Upper lobe of left lung (tissue), 4 donors: ENCODE results near the gene PTPRC.

Experiments used
- CTCF ChIP-seq, 6 experiments: fragments of 450-650 bp in 4 of 6; fragments of 200-600 bp in 2 of 6; sonication (generic) in 2 of 6; IDR thresholded peaks; one replicate each; pipeline ENCODE4 v1.5.1; 2016 to 2019; ENCODE audit warnings: antibody characterized with exemption in 6 of 6
- EP300 ChIP-seq, 4 donors: sonication (generic); formaldehyde crosslinking; IDR thresholded peaks; one replicate each; pipeline ENCODE4 v1.5.1; 2017; ENCODE audit warnings: antibody characterized with exemption in 4 of 4, control low read depth in 2 of 4
- POLR2A ChIP-seq, 4 donors: fragments of 450-650 bp; IDR thresholded peaks; one replicate each; pipeline ENCODE4 v1.5.1; 2016 to 2017; ENCODE audit warnings: antibody characterized with exemption in 4 of 4, mild to moderate bottlenecking in 2 of 4
- POLR2AphosphoS5 ChIP-seq, 2 donors: sonication (generic); formaldehyde crosslinking; IDR thresholded peaks; one replicate each; pipeline ENCODE4 v1.5.1; 2017; ENCODE audit warnings: antibody characterized with exemption in 2 of 2

GRCh38 chr1:198747127-198747526 is 108.3 kb downstream of the PTPRC start:
- TF ChIP-seq CTCF (IDR thresholded peaks at IDR 0.05): no peak
- TF ChIP-seq POLR2AphosphoS5 (IDR thresholded peaks at IDR 0.05): no peak
- TF ChIP-seq POLR2A (IDR thresholded peaks at IDR 0.05): no peak
- no peak for TF ChIP-seq EP300 (IDR thresholded peaks at IDR 0.05)
